ENCODE data around the gene MICU1.

DNA sequence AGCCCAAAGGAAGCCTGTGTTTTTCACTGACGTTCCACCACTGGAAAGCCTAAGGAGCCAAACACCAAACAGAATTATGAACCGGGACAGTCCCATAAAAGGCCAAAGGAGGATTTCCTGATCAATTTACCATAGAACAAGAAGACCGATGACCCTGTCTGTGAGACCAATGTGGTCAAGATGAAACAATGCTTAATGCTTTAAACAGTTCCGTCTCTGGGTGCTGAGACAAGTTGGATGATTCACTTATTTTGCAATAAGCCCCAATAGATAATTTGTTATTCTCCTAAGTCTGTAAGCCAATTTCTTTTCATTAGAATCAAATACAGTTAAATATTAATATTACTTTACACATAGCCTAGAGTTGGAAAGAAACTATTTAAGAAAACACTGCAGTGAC, 134.9 kb downstream of the MICU1 start:
- no peak for TF ChIP-seq POLR2A (IDR thresholded peaks at IDR 0.05)
- TF ChIP-seq CTCF (IDR thresholded peaks at IDR 0.05) = no peak
- TF ChIP-seq POLR2AphosphoS5 (IDR thresholded peaks at IDR 0.05) = no peak

Measured in upper lobe of left lung (tissue), 4 donors.